ENCODE results near the gene USO1.
"Not testable (repeated sequence)": the region's sequence is repeated elsewhere in the genome, so short reads cannot be mapped to it uniquely, and the experiment has no call there.

Gene USO1, protein sequence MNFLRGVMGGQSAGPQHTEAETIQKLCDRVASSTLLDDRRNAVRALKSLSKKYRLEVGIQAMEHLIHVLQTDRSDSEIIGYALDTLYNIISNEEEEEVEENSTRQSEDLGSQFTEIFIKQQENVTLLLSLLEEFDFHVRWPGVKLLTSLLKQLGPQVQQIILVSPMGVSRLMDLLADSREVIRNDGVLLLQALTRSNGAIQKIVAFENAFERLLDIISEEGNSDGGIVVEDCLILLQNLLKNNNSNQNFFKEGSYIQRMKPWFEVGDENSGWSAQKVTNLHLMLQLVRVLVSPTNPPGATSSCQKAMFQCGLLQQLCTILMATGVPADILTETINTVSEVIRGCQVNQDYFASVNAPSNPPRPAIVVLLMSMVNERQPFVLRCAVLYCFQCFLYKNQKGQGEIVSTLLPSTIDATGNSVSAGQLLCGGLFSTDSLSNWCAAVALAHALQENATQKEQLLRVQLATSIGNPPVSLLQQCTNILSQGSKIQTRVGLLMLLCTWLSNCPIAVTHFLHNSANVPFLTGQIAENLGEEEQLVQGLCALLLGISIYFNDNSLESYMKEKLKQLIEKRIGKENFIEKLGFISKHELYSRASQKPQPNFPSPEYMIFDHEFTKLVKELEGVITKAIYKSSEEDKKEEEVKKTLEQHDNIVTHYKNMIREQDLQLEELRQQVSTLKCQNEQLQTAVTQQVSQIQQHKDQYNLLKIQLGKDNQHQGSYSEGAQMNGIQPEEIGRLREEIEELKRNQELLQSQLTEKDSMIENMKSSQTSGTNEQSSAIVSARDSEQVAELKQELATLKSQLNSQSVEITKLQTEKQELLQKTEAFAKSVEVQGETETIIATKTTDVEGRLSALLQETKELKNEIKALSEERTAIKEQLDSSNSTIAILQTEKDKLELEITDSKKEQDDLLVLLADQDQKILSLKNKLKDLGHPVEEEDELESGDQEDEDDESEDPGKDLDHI

DNA sequence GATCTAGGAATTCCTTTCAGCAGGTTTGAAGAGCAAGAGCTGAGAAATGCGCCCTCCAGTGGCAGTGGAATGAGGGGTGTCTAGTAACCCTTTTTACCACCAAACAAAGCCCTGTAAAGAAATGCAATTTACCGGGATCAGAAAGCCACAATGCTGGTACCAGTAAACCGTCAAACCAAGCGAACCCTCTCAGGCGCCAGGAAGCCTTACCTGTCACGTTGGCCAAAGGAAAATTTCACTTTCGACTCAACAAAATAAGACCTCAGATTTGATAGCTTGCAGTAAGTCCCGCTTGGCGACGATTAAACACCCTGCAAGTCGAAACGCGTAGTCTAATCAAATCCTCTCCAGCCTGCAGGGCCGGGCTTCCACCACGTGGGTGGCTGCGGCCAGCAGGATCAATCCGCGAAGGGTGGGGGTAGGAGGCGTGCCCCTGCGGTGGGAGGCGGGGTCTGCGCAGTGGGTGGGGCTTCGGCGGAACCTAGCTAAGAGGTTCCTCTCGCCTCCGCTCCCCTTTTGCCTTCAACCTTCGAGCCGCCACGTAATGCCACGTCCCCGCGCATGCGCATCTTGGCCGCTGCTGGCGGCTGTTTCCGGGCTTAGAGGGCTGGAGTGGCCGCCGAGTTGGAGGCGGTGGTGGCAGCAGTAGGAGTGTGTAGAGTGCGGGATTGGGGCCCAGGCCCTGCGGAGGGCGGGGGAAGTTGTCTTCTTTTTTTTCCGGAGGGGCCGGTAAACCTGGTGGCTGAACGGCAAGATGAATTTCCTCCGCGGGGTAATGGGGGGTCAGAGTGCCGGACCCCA lies at the start of gene USO1:
TSS of gene USO1 (plus strand) at position 512 of the 801 bp plus-strand sequence. CDS start at position 755, 243 bp downstream.
- peak; percentile 98 for DNase-seq (ENCODE audit: low spot score)

DNA sequence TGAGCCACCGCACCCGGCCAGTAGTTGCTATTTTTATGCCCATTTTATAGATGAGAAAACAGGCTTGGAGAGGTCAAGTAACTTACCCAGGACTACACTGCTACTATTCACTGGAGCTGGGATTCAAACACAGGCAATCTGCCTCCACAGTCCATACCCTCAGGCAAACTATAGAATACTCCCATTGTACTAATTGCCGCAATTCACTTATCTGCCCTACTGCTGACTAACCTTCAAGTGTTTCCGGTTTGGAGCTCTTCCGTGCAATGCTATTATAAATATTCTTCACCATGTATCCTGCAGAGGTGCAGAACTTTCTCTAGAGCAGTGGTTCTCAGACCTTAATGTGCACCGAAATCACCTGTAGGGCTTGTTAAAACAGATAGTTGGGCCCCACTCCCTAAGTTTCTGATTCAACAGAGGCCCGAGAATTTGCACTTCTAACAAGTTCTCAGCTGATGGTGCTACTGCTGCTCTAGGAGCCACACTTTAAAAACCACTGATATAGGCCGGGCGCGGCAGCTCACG lies 49.3 kb upstream of the USO1 start:
- no peak for DNase-seq (ENCODE audit: low spot score)

DNA sequence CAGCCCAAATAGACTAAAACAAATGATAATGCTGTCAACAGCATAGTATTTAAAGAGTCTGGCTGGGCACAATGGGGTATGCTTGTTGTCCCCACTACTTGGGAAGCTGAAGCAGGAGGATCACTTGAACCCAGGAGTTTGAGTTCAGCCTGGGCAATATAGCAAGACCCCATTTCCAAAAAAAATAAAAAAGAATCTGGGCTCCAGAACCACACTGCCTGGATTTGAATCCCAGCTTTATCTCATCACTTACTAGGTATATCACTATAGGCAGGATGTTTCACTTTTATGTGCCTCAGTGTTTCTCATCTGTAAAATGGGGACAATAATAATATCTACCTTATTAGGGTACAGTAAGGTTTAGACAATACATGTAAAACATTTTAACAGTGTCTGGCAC lies 45.9 kb upstream of the USO1 start:
- DNase-seq (ENCODE audit: low spot score) = no peak

DNA sequence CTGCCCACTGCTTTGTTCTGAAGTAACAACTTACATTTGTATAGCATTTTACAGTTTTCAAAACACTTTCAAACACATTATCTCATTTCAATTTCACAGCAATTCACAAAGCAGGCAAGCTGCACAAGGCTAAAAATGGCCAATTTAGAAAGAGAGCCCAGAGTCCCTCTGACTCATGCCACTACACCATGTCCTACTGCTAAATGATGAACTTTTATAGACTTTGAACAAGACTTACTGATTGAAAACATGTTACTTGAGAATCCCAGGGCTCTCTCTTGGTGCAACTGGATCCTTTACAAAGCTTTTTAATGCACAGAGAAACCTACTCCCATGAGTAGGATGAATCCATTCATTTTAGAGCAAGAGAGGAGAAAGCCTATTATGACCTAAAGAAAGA lies 45.4 kb upstream of the USO1 start:
- DNase-seq (ENCODE audit: low spot score) = no peak

DNA sequence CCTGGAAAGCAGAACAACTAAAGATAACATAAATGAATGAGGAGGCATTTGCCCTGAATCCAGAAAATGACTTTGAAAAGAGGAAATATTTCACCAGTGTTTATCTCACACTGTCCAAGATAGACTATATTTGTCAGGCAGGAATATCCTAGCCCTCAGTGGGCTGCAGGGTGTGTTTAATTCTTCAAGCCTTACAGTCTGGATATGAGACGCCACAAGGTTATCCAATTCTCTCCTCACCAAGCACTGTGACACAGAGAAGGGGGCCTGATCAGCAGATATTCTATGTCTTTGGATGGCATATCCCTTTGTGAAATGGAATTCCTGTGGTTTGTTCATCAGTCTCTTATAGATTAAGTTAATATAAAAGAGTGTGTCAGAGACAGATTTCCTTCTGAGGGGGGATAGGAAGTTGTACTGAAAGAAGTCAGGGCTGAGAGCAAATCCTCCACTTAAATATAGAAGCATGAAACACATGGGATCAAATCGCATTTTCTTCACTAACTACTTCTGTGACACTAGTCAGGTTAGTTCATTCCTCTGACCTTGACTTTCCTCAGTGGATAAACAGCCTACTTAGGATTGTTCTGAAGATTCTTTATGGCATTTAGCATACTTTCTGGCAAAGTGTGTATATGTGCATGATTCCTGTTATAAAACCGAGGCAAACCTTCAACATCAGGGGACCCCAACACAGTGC lies 44.4 kb upstream of the USO1 start:
- DNase-seq (ENCODE audit: low spot score) = no peak

DNA sequence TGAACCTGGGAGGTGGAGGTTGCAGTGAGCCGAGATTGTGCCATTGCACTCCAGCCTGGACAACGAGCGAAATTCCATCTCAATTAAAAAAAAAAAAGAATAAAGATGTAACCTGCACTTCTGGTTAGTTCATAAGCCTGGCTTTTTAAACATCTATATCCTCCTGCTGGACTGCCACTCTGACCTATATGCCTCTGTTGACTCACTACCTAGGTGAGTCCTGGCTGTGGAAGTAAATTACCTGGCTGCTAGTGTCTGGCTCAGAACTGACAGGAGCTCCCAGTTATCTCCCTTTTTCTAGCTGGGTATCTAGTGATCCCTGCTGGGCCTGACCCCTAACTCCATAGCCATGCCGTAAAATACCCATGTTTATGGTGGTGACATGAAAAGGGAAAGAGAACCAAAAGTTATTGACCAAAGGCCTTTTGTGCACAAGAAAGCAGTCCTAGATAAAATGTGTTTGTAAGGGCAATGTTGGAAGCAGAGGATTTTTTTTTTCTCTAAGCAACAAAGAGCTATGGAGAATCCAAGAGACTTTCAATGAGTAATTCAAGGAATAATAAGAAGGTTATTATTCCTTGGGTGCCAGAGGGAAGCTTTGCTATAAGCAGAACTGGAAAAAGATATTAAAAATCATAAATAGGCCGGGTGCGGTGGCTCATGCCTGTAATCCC lies 40.8 kb upstream of the USO1 start:
- no peak for DNase-seq (ENCODE audit: low spot score)

DNA sequence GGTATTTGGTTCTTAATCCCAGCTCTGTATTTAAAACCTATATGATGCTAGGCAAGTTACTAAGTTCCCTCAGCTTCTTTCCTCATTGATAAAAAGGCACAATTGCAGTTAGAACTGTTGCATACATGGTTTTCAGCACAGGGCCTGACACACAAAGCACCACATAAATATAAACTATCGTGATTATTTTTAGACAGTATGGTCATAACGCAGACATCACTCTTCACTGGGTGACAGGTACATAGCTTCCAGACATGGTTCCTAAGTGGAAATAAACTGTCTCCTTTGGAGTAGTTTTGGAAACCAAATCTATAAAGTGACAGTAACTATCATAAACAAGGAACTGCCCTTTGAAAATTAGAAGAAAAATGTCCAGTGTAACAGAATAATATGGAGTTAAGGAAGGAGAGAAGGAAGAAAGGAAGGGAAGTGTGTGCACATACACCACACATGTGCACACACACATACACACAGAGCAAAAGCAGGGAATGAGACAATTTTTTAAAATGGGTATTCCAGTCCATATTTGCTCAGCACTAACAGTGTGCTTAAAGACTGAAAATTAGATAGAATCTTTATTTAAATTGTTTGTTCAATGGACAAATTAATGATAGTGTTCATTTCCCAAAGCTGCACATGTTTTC lies 38.7 kb upstream of the USO1 start:
- DNase-seq (ENCODE audit: low spot score) = no peak

DNA sequence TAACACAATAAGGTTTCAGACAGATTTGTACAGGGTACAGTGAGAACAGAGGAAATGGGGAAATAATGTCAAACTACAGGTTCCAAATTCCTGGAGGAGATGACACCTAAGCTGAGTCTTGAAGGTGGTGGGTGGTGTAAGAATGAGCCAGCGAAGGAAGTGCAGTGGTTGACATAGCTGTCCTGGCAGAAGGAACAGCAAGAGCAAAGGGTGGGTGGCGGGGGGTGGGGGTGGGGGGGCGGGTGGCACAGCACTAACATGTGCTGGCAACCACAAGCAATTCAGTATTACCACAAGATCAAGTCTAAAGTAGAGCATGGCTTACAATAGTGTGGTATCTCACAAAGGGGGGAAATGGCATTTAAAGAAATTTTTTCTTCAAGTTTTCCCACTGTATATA lies 38.0 kb upstream of the USO1 start:
- no peak for DNase-seq (ENCODE audit: low spot score)

DNA sequence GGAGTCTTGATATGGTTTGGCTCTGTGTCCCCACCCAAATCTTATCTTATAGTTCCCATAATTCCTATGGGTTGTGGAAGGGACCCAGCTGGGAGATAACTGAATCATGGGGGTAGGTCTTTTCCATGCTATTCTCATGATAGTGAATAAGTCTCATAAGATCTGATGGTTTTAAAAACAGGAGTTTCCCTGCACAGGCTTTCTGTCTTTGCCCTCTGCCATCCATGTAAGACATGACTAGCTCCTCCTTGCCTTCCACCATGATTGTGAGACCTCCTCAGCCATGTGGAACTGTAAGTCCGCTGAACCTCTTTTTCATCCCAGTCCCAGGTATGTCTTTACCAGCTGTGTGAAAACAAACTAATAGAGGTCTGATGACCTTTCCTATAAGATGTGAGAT lies 37.3 kb upstream of the USO1 start:
- not testable (repeated sequence) for DNase-seq (ENCODE audit: low spot score)

DNA sequence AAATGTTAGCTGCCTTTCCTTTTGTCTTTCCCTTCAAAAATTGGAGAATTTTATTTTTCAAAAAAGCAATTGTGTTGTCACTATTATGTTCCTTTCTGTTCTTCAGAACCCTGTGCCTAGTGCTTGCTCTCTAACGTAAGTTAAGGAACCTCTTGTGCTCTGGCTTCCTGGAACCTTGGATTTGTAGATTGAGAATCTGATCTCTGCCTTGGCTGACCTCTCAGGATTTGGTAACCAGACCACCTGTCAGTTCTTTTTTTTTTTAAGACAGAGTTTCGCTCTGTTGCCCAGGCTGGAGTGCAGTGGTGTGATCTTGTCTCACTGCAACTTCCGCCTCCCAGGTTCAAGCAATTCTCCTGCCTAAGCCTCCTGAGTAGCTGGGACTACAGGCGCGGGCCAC lies 32.3 kb upstream of the USO1 start:
- DNase-seq (ENCODE audit: low spot score) = not testable (repeated sequence)

DNA sequence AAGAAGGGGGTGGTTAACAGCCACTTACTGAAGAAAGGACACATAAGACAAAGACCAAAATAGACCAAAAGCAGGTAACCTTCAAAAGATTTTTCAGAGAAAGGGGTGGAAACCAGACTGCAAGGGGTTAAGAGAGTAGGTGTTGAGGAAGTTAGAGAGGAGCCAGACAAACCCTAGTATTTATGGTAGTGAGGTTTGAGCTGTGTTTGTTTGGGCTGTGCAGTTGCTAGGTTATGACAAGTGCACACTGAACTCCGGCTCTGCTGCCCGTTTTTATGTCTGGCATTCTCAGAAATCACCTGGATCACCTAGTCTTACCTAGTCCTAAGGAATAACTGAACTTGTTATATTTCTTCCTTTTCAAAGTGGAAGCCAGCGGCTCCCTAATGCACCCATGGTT lies 28.3 kb upstream of the USO1 start:
- DNase-seq (ENCODE audit: low spot score) = no peak

DNA sequence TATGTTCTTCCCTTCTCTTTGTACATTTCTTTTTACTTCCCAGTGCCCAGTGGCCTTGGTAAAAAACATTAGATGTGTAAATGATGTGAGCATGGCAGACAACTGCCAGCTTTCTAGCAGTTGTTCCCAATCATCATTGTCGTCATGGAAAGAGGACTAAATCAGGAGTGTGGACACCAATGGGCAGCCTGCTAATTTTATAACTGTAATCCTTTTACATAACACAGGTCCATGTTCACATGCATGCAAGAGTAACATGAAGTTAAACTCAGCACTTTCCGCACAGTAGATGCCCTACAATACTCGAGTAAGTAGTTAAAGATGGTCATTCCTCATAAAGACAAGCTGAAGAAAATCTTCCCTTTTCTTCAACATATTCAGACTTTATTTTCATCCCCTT lies 27.8 kb upstream of the USO1 start:
- no peak for DNase-seq (ENCODE audit: low spot score)

DNA sequence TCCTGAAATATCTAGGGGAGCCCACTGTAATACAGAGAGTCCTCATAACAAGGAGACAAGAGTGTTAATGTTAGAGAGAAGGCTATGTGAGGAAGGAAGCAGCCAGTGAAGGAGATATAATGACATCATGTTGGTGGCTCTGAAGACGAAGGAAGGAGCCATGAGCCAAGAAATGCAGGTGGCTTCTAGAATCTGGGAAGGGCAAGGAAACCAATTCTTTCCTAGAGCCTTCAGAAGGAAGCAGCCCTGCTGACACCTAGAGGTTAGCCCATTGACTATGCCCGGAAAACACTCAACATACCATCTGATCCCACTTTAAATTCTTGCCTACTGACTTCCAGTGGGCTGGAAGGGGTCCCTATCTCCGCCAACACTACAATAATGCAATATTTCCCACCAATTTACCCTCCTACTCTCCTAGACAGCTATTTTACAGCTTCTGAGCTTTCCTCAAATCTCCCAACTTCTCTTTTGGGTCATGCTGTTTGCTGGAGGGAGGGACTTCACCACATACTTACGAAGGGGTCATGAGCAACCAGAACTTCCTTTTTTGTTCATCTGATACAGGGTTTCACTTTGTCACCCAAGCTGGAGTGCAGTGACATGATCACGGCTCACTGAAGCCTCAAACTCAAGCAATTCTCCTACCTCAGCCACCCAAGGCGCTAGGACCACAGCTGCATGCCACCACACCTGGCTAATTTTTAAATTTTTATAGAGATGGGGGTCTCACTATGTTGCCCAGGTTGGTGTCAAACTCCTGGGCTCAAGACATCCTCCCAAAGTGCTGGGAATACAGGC lies 26.0 kb upstream of the USO1 start:
- peak; percentile 42 for DNase-seq (ENCODE audit: low spot score)

DNA sequence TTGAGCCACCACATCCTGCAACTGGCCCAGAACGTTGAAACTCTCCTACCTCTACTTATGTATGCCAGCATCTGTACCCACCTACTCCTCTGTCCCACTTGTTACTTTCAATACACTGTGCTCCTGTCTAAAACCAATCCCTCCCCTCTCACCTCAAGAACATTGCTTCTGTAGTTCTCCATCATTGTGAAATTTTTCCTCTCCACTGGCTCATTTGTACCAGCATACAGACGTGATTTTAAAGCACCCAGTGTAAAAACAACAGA lies 25.5 kb upstream of the USO1 start:
- no peak for DNase-seq (ENCODE audit: low spot score)

DNA sequence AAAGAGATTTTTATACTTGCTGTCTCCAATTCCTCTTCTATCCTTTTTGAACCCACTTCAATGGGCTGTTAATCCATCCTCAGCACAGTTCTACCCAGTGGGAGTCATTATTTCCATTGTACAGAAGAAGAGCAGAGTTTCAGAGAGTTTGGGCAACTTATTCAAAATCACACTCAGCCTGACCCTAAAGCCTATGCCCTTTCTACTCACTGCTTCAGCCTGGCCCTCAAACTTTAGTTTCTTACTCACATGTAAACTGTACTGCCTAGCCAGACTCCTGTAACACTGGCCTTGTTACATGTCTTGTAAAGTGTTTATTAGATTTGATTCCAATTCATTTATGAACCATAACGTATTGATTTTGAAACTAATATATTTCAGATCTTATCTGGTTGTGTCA lies 25.1 kb upstream of the USO1 start:
- no peak for DNase-seq (ENCODE audit: low spot score)

DNA sequence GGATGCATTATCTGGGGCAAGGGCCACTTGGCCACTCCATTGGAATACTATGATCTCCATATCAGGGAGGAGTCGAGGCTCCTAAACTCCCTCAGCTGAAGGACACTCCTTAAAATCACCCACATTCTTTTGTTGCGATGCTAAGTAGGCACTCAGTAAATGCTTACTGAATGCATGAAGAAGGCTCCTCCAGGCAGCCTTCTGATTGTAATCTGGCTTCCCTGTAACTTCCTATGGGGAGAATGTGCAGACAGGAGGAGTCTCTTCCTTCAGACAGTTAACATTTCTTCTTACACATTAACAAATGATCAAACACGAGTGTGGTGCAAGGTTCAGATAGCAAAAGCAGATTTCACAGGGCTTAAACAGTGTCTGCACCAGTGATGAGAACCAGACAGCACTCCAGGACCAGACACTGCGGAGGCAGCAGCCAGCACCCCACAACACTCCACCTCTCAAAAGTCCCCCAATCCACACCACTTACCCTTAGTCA lies 21.4 kb upstream of the USO1 start:
- DNase-seq (ENCODE audit: low spot score) = no peak

DNA sequence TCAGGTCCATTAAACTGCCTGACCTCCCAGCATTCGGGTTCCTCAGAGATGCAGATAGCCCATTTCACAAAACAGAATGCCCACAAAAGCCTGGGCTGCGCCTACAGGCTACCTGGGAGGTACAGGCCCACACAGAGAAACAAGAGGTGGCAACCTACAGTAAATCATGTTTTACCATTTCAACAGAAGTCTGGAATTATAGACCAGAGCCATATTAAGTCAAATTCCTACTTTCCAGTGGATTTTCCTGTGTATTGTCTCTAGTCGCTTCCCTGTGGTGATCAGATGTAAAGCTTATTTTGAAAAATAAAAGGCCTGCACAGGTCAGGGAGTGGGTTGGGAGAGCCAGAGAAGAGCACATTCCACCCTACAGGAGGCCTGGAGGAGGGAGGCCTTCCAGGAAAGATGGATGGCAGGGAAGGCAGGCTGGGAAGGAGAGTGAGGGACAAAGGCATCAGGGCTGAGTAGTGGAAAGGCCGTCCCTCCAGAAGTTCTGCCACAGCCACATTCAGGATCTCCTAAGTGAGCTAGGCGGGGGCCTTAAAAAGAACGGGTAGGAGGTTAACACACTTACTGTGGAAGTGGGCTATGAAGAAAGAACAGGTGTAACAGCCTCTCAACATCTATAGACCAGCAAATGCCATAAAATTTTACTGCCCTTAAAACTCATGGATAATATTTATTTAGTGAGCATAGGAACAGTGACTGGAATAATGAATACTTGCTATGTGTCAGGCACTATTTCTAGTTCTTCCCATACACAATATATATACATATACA lies 19.0 kb upstream of the USO1 start:
- no peak for DNase-seq (ENCODE audit: low spot score)

DNA sequence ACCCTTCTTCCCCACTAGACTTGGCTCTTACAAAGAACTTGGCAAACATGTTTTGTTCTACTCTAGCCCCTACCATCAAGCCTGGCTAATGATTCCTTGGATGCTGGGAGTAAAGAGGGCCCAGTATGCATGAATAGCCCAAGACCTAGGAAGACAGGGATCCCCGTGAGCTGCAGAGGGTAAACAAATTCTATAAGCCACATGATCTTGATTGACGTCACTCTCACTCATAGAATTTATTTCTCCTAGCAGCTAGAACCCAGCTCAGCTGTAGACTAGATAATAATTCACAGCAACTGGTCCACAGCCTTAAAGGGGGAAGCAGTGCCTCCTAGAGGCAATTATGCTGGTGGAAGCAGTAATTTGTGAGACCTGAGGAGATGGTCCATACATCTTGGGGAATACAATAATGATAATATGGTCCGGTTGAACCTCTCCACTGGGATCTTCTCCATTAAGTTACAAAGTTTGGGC lies 16.1 kb upstream of the USO1 start:
- peak; percentile 11 for DNase-seq (ENCODE audit: low spot score)

DNA sequence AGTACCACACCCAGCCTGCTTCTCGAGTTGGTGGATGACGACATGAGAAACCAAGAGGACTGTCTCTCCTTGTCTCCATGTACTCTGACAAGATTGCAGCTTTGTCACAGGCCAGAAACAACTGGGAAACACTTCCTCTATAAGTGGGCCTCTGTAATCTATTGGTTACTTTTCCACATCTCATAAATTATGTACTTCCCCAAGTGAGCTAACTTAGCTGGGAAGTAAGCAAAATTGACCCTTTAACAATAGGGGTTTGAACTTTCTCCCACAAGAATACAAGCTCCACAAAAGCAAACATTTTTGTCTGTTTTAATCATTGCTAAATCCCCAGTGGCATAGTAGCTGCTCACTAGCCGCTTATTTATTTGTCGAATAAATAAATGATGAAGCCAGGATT lies 14.1 kb upstream of the USO1 start:
- no peak for DNase-seq (ENCODE audit: low spot score)

Measured in globus pallidus (tissue), 1 donor.